HG03439 (cell line): ENCODE results near the gene USP49.
"Not testable (repeated sequence)": the region's sequence is repeated elsewhere in the genome, so short reads cannot be mapped to it uniquely, and the experiment has no call there.

Experiments used
- ATAC-seq: cut with Tn5 transposase; IDR thresholded peaks from one replicate; pipeline ENCODE4 v1.9.1; 2021; ENCODE audit warnings: mild to moderate bottlenecking, moderate library complexity; ENCODE audit not compliant: unreplicated experiment

Gene USP49

DNA sequence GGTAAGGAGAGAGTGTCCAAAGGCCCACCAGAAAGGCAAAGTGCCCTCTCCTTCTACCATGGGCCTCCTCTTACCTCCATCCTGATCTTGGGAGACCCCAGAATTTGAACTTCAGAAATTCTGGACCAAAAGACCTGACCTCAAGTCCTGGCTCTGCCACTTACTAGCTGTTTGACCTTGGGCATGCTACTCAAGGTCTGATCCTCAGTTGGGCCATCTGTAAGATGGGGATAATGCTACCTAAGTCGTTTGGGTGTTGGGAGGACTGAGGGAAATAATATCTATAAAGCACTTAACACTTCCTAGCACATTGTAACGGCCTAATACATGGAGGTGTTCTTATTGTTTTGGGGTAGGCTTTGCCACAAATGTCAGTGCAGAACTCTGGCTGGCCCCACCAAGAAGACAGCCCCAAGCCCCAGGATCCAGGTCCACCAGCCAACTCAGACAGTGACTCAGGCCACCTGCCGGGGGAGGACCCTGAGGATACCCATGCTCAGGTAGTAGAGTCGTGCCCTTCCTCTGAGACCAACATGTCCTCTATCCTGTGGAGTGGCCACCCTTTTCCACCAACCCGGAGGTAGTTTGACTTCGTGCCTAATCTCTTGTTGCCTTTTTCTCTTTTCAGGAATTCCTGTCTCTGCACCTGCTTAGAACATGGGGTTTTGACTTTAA is 111.9 kb downstream of the USP49 start:
- no peak for ATAC-seq

DNA sequence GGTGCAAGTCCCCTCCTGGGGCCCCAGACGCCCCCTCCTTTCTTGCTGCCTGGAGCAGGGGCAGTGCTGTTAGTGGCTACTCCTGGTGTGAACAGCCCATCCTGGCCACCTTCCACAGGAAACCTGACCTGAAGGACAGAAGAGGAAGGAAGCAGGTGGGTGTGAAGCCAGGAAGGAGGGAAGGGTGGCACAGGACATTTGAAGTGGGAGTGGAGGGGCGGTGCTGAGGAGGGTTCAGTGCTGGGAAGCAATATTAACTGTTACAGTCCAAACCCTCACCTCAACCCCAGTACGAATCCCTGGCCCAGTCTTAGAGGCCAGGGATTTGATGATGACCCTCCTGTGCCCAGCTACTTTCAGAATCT is 113.8 kb downstream of the USP49 start:
- ATAC-seq = no peak

DNA sequence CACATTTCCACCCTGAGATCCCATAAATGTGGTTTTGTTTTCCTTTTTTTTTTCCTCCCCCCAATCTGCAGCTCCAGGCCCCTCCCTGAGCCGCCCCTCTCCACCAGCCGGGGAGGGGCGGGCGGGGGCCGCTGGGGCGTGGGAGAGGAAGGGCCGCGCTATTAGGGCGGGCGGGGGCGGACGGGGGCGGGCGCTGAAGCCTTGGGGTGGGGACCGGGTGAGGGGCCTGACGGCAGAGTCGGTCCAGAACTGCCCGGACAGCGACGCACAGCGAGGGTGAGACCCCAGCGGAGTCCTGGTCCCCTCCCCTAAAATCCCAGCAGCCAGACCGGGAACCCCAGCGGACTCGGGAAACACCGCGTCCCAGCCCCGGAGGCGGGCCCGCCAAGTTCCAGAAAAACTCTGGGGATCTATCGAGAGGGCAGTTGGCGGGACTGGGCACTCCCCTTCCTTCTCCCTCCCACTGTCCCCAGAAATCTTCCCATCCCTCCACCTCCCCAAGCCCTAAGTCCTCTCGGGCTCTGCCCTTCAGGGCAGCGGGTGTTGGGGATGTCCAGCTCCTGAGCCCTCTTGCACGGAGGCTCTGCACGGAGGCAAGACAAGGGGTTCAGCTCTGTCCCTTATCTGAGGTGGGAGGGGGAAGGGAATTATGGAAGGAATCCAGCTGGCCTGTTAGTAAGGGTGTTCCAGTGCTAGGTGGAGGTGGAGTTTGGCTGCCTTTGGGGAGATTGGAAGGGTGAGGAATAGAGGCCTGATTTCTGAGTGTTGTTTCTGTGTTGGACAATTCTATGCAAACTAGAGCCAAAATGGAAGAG is 114.4 kb downstream of the USP49 start, which contains the start of gene PRICKLE4:
Gene PRICKLE4 (plus strand): TSS at position 232 of the 815 bp plus-strand sequence. CDS start 2,692 bp downstream, outside the sequence.
- no peak for ATAC-seq

DNA sequence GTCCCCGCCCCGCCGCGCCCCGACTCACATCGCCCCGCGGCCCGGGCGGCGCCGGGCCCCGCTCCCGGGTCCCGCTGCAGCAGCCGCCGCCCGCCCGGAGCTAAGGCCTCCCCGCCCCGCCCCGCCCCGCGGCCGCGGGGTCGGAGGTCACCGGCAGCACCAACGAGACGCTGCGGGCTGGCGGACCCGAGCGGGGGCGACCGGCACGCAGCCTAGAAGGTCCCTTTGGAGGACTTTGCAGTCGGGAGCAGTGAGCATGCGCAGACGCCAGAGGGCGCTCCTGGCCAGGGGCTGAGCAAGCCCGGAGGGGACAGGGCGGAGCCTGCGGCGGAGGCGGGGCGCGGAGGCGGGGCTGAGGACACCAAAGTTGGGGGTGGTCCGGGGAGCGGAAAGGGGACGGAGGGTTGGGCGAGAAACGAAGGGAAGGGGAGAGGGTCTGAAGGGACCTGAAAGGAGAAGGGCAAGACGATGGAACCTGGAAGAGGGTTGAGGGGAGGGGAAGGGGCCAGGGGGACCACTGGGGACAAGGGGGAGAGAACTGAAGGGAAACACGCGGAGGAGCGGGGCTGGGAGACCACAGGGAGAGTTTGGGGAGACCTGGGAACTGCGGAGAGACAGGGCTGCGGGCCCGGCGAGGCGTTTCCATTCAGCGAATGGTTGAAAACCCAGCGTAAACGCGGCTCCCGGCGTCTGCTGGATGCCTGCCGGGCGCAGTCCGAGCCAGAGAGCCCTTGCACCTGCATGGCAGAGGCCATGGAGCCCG is 115.2 kb downstream of the USP49 start, which contains the start of gene FRS3:
Gene FRS3 (minus strand): TSS at position 113 of the 763 bp plus-strand sequence. CDS start 2,913 bp downstream, outside the sequence.
- peak; percentile 87 for ATAC-seq

DNA sequence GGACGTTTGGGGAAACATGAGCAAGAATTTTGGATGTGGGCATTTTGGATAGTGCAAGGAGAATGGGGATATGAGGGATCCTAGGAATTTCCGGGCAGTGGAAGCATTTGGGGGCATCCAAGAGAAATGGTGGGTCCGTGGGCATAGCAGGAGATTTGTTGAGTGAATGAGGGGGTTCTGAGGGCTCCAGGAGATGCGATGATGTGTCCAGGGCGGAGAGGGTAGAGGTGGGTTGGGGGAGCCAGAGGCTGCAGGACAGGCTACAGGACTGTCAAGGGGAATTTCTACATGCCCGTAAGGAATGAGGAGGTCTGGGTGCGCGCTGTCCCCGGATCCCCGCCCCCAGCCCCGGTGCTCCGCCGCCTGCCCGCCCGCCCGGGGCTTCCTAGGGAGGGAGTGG is 115.8 kb downstream of the USP49 start:
- peak; percentile 6 for ATAC-seq

DNA sequence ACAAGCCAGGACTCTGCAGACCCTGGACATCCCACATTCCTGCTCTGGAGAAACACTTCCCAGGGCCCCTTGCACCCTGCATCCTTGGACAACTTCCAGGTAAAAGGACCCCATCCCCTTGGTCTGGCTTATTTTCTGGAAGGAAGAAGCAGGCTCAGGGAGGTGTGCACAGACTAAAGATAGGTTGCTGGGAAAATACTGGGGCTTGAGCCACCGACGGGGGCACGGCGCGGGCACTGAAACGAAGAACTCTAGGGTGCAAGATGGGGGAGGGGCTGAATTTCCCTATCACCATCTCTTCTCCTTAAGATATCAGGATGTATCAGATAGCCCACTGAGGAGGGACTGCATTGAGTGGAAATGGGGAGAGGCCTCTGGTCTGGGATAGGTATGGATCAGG is 116.3 kb downstream of the USP49 start:
- ATAC-seq = no peak

DNA sequence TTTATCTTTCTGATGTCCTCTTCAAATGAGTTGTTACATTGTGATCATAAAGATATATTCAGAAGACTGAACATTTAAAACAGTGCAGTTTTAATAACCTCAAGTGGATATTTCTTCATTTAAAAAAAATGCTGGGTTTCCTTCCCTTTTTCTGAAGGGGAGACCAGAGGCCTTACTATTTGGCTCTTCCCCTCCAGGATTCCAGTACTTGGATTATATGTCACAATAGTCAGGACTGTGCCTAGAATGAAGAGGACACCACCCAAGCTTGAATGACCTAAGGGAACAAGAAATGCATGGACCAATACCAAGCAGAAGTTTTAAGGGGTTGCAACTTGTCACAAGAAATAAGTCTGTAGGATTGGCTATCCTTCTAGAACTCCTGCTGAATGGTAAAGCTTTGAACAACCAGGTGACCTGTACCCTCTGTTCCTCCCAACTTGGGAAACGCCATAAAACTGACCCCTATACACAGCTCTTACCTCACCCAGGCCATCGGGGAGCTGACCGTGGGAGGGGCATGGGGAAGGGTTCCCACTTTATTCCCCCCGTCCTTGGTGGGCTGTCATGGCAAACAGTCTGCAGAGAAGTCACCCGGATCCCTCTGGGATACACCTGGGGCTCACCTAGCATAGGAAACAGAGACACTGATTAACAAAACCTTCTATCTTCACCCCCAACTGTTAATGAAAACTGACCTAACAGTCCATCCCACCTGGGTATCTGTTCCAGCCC is 117.5 kb downstream of the USP49 start:
- ATAC-seq = no peak

- no peak for ATAC-seq
Observed at GRCh38 chr6:41775293-41775882, 119.8 kb downstream of the USP49 start.

GRCh38 chr6:41774841-41775240 is 120.3 kb downstream of the USP49 start:
- ATAC-seq = no peak

DNA sequence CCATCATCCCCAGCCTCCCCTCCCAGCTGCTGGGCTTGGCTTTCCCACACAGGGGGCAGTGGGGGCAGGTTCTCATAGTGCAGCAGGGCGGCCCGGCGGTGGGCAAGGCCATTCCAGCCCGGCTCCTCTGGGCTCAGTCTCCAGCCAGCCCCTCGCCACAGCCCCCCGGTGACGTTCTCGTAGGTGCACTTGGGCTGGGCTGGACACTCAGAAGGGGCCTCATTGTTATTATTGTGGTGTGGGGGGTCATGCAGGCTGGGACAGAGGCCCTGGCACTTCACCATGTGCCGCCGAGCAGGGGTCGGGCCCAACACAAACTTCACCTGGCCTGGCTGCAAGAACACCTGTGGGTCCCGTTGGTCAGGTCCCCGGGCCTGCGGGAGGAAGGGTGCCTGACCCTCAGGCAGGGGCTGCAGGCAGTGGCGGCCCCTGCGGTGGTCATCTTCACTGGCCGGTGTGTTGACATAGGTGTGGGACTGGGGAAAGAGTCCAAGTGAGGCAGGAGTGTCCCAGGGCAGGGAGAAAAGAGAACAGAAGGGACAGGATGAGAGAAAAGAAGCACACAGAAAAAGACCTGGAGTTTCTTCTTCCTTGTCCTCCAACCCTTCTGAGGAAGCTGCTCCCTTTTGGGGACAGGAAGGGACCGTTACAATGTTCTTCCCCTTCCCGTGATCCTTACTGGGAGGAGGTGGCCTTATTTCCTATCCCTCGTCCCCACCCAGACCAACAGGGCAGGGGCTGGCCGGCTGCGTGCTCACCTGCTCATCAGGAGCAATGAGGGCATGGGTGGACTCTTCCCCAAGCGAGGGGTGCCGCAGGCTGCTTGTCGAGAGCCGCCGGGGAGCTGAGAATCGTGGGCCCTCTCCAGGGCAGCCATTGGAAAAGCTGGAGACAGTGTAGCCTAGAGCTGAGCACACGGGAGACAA is 123.9 kb downstream of the USP49 start:
- ATAC-seq = no peak

DNA sequence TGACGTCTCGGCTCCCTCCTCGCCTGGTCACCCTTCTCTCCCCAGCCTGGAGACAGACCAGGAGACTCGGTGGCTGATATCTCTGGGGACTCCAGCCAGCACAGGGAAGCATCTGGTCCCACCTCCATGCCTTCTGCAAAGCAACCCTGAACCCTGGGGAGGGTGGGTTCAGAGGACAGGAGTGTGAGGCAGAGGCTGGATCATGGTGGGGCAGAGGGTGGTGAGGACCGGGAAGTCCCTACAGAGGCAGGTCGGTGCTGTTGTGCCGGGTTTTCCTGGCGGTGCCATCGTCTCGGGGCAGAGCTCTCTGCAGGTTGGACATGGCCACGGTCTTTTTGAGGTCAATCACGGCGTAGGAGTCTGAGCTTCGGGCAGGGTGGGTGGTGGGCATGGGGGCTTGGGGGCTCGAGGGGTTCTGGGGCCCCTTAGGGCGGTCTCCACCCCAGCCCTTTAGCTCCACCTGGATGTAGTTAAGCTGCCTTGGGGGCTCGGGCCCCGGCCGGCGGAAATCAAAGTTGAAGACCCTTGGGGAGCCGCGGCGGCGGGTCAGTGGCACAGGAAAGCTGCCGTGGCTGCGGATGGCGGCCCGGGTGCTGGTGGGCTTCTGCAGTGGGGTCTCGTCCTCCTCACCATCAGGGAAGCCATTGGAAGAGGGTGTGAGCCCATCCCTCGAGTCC is 124.7 kb downstream of the USP49 start:
- ATAC-seq = no peak

DNA sequence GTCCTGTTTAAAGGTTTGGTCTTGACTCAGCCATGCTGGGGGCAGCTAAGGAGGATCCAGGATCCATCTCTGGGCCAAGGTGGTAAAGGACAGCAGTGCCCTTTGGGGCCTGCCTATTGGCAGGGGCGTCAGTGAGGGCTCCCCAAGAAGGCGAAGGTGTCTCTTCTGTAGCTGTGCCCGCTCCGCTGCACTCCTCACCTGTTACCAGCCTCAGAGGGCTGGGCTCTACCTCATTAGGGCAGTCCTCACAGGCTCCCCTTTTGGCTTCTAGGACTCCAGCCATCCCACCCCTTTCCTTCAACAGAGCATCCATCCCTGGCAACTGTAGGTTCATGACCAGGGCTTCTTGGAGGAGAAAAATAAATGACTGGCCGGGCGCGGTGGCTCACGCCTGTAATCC is 125.8 kb downstream of the USP49 start:
- ATAC-seq = no peak

GRCh38 chr6:41768545-41769308 is 126.4 kb downstream of the USP49 start:
- no peak for ATAC-seq

DNA sequence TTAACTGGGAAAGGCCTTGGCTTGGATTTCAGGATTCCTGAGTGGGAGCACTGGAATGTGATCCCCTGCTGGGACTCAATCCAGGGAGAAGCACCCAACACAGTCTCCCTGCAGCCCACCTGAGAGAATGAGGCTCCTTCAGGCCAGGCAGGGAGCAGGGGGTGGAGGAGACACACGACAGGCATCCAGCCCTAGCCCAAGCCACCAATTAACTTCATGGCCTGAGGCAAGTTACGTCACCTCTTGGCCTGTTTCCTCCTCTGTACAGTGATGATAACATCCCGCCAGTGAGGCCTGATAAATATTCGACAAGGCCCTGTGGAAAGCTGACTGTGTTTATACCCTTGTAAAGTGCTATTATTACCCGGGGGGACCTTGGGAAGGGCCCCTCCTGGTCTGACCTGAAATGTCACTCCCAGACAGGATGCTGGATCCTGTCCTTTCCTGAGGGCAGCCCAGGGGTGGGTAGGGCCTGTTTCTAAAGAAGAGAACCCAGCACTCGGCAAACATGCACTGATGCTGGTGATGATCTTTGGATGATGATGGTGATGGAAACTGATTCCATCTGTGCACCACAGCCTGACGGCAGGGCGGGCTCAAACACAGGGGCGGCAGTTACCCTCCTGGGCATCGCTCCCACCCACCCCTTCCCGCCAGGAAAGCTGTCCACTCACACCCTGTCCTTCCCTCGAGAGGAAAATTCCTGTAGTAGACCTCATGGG is 127.9 kb downstream of the USP49 start:
- ATAC-seq = no peak

DNA sequence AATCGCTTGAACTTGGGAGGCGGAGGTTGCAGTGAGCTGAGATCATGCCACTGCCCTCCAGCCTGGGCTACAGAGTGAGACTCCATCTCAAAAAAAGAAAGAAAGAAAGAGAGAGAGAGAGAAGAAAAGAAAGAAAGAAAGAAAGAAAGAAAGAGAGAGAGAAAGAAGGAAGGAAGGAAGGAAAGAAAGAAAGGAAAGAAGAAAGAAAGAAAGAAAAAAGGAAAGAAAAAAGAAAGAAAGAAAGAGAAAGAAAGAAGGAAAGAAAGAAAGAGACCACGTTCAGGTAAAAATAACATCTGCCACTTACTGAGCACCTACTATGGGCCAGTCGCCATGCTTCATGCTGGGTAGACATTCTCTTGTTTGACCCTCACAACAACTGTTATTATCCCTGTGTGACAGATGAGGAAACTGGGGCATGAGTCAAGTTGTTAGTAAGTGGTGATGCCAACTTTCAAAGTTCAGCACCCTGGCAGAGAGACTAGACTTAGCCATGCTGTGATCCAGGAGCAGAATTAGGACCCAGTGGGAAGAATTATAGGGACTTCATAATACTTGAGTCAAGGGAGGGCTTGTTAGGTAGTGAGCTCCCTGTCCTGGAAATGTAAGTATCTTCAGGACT is 129.0 kb downstream of the USP49 start:
- not testable (repeated sequence) for ATAC-seq

- ATAC-seq = no peak
Observed at GRCh38 chr6:41763470-41763869, 131.7 kb downstream of the USP49 start.
